Naive thymus-derived CD8-positive, alpha-beta T cell (primary cell): ENCODE measurements around the gene PNKP. TPM values are rescaled to one million over a fixed set of nuclear protein-coding genes. Genes with fewer than 3 reads are reported as not detected.
A peak's percentile ranks its signal among the peaks of the same experiment; 100 is the strongest.
"Not testable (repeated sequence)": the region's sequence is repeated elsewhere in the genome, so short reads cannot be mapped to it uniquely, and the experiment has no call there.

ENCODE experiments used
- ATAC-seq, 2 donors: fragments of 150-1000 bp; cut with Tn5 transposase in 1 of 2; sonication (Bioruptor Pico), chemical (Tn5 transposase) in 1 of 2; 1 replicate in 1 of 2; 2 replicates in 1 of 2; pipeline ENCODE4 v1.10.0; 2021; ENCODE audit warnings: mild to moderate bottlenecking in 2 of 2, moderate library complexity in 2 of 2
- POLR2A ChIA-PET: fragments of 350-600 bp; sonication (Branson Sonifier 250); formaldehyde crosslinking; loops from one replicate; lab custom pipeline; 2021; ENCODE audit warnings: antibody characterized with exemption; lab: Charles Lee
- DNase-seq, 10 donors: peaks; one replicate each; pipeline versions ENCODE4 v3.0.0 to v3.0.0-alpha.2; 2020 to 2022
- H3K27ac Mint-ChIP-seq, 10 donors: one replicate each; pipeline ENCODE4 v1.8.0; 2020 to 2022; ENCODE audit warnings: mild to moderate bottlenecking in 10 of 10, mixed read lengths in 10 of 10, moderate library complexity in 4 of 10, inconsistent platforms in 1 of 10
- H3K27me3 Mint-ChIP-seq, 5 donors: one replicate each; pipeline ENCODE4 v1.8.0; 2021 to 2022; ENCODE audit warnings: mixed read lengths in 5 of 5
- H3K36me3 Mint-ChIP-seq, 3 donors: one replicate each; pipeline ENCODE4 v1.8.0; 2020 to 2022; ENCODE audit warnings: mixed read lengths in 3 of 3, mild to moderate bottlenecking in 2 of 3, inconsistent platforms in 1 of 3
- H3K4me1 Mint-ChIP-seq, 4 donors: one replicate each; pipeline ENCODE4 v1.8.0; 2021 to 2022; ENCODE audit warnings: mixed read lengths in 4 of 4
- H3K4me3 Mint-ChIP-seq, 10 donors: one replicate each; pipeline ENCODE4 v1.8.0; 2020 to 2022; ENCODE audit warnings: mild to moderate bottlenecking in 10 of 10, mixed read lengths in 10 of 10, moderate library complexity in 6 of 10, inconsistent platforms in 1 of 10
- H3K9me3 Mint-ChIP-seq, 9 donors: one replicate each; pipeline ENCODE4 v1.8.0; 2020 to 2022; ENCODE audit warnings: mixed read lengths in 9 of 9, mild to moderate bottlenecking in 3 of 9, inconsistent platforms in 1 of 9, moderate library complexity in 1 of 9
- polyA plus RNA-seq, 3 donors: library from polyadenylated mRNA; unstranded; fragments of 300-500 nt; fragmentation: Illumina TruSeq; gene quantifications; one replicate each; pipeline ENCODE4 v1.2.3, GENCODE V29; 2021
- total RNA-seq, 8 experiments: library from RNA in 2 of 8; stranded (reverse) in 2 of 8; gene quantifications; one replicate each; pipeline ENCODE4 v1.2.3 and lab custom pipeline; 2021 to 2026

Gene PNKP
- total and polyA plus RNA-seq, 5 experiments from 2014 or later = 21.1 to 176 (median 24.3) TPM

DNA sequence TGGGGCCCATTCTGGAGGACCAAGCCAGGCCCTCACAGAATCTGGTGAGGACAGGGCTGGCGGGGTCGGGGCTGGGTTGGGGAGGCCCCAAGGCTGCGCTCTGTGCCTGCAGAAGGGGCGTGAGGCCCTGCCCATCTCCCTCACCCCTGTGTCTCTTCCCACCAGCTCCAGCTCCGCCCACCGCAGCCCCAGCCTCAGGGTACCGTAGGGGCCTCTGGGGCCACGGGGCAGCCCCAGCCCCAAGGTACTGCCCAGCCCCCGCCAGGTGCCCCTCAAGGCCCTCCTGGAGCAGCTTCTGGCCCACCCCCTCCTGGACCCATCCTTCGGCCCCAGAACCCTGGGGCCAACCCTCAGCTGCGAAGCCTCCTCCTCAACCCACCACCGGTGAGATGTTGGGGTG lies 31.8 kb downstream of the PNKP start:
- Mint-ChIP-seq H3K36me3 (peaks cover 0 to 60% (median 10%) of the 10 kb centered on the region in 3 donors), H3K27me3 (no peaks in the 10 kb centered on the region), H3K4me1 (peaks cover 0 to 7% (median 1%) of the 10 kb centered on the region in 4 donors), H3K4me3 (no peak overlapping the region), H3K27ac (no peak overlapping the region), H3K9me3 (no peaks in the 10 kb centered on the region)
- no peak for DNase-seq
- peak in 1 of 2 donors; percentile 11 for ATAC-seq
- POLR2A ChIA-PET = interaction anchor here (0.6 to 0.8 kb wide), 2 partner anchors 16 to 22 kb away, joined by 3 read pairs; partner anchors contain the start of gene FUZ

DNA sequence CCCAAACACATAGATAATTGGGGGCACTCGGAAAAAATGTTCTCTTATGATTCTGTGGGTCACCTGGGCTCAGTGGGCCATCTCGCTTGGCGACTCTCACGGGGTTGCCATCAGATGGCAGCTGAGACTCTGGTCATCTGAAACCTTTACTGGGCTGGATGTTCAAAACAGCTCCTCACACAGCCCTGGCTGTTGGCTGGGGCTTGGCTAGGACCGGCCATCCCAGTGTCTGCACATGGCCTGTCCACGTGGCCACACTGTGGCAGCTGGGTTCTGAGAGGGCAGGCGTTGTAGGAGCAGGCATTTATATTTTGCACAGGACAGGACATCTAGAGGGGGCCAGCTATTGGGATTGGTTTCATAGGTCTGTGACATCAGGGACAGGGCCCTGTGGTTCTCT lies 33.8 kb downstream of the PNKP start:
- POLR2A ChIA-PET = no interaction called here
- no peaks in the 10 kb centered on the region for H3K27me3 Mint-ChIP-seq
- no peak overlapping the region for H3K4me3 Mint-ChIP-seq
- H3K9me3 Mint-ChIP-seq = no peaks in the 10 kb centered on the region
- DNase-seq (no peak), ATAC-seq (no peak)
- H3K4me1 Mint-ChIP-seq = peaks cover 0 to 7% (median 1%) of the 10 kb centered on the region in 4 donors
- H3K36me3 Mint-ChIP-seq = peaks cover 0 to 49% (median 6%) of the 10 kb centered on the region in 3 donors
- H3K27ac Mint-ChIP-seq = peak overlapping the region in 2 of 10 donors; percentile 43 to 62

DNA sequence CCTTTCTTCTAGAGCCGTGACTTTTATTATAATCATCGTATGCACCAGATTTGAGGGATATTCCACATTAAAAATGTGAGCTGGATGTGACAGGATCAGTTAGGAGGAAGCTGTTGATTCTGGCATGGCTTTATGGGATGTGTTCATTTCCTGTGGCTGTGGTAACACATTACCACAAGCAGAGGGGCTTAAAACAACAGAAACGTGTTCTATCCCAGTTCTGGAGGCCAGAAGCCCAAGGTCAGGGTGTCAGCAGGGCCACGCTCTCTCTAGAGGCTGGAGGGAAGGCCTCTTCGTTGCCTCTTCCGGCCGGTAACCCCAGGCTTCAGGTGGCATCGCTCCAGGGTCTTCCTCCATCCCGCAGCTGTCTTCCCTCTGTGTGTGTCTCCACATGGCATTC lies 34.8 kb downstream of the PNKP start:
- no peak for ATAC-seq
- no peaks in the 10 kb centered on the region for H3K9me3 Mint-ChIP-seq
- H3K4me1 Mint-ChIP-seq = peaks cover 0 to 7% (median 1%) of the 10 kb centered on the region in 4 donors
- POLR2A ChIA-PET = interaction anchor here (0.5 kb wide), 1 partner anchor 244 kb away, joined by 4 read pairs; no protein-coding TSS in a partner anchor
- H3K4me3 Mint-ChIP-seq = no peak overlapping the region
- peak overlapping the region in 2 of 10 donors; percentile 28 to 83 for H3K27ac Mint-ChIP-seq
- H3K36me3 Mint-ChIP-seq = peaks cover 0 to 45% (median 0%) of the 10 kb centered on the region in 3 donors
- no peak for DNase-seq
- no peaks in the 10 kb centered on the region for H3K27me3 Mint-ChIP-seq

DNA sequence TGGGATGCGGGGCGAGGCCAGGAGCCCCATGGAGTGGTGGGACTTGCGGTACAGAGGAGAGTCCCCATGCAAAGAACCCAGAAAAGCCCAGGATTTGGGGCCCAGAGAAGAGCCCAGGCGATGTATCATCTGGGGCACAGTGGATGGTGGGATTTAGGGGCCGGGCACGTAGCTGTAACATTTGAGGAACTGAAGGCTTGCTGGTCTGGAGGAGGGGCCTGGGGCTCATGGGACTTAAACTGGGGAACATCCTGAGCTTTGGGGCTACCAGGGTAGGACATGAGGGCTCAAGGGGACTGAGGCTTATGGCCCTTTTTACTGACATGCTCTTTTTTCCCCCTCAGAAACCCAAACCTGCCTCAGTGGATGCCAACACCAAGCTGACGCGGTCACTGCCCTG lies 35.8 kb downstream of the PNKP start:
- Mint-ChIP-seq H3K9me3 (no peaks in the 10 kb centered on the region), H3K27ac (peak overlapping the region in 1 of 10 donors; percentile 37)
- POLR2A ChIA-PET = no interaction called here

DNA sequence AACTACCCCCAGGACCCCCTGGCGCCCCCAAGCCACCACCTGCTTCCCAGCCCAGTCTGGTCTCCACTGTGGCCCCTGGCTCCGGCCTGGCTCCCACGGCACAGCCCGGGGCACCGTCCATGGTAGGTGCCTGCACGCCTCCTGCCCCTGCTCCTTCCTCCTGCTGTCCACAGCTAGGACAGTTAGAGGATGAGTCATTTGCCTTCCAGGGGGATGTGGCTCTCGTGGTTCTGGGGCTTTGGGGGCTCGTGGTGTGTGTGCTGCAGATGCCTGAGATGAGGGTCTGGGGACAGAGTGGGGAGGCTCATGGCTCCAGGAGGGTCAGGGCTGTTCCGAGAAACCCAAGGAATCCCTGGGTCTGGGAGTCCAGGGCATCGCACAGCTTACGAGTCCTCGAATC lies 36.6 kb downstream of the PNKP start:
- ATAC-seq = no peak
- H3K36me3 Mint-ChIP-seq = peaks cover 0 to 48% (median 0%) of the 10 kb centered on the region in 3 donors
- no peaks in the 10 kb centered on the region for H3K27me3 Mint-ChIP-seq
- no peak overlapping the region for H3K27ac Mint-ChIP-seq
- no peaks in the 10 kb centered on the region for H3K9me3 Mint-ChIP-seq
- H3K4me1 Mint-ChIP-seq = peaks cover 2 to 14% (median 6%) of the 10 kb centered on the region in 4 donors
- POLR2A ChIA-PET = no interaction called here
- no peak overlapping the region for H3K4me3 Mint-ChIP-seq
- no peak for DNase-seq

More for the DNA sequence above, 35.8 kb downstream of the PNKP start:
- no peak for ATAC-seq
- Mint-ChIP-seq H3K4me3 (no peak overlapping the region), H3K4me1 (peaks cover 2 to 9% (median 2%) of the 10 kb centered on the region in 4 donors), H3K36me3 (peaks cover 0 to 47% (median 0%) of the 10 kb centered on the region in 3 donors), H3K27me3 (no peaks in the 10 kb centered on the region)
- no peak for DNase-seq

DNA sequence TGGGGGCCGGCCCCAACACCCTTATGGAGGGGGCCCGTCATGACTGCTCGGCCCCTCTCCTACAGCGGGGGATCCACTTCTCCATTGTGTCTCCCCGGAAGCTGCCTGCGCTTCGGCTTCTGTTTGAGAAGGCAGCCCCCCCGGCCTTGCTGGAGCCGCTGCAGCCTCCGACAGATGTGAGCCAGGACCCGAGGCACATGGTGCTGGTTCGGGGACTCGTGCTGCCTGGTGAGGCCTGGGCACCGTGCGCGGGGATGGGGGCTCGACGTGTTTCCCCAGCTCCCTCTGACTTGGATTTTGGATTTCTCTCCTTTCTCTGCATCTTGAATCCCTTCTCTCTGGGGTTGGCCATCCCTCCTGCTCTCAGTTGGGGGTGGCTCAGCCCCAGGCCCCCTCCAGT lies 37.7 kb downstream of the PNKP start:
- POLR2A ChIA-PET = no interaction called here
- Mint-ChIP-seq H3K9me3 (no peaks in the 10 kb centered on the region), H3K27me3 (no peaks in the 10 kb centered on the region), H3K36me3 (peaks cover 0 to 40% (median 0%) of the 10 kb centered on the region in 3 donors), H3K4me1 (peaks cover 2 to 14% (median 6%) of the 10 kb centered on the region in 4 donors), H3K4me3 (no peak overlapping the region), H3K27ac (no peak overlapping the region)
- DNase-seq (no peak), ATAC-seq (no peak)

DNA sequence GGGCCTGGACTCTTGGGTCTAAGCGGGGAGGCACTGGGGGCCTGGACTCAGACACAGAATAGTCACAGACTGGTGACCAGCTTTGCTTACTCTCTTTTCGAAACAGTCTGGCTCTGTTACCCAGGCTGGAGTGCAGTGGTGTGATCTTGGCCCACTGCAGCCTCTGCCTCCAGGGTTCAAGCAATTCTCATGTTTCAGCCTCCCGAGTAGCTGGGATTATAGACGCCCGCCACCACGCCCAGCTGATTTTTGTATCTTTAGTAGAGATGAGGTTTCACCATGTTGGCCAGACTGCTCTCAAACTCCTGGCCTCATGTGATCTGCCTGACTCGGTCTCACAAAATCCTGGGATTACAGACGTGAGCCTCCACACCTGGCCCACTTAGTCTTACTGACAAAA lies 38.2 kb downstream of the PNKP start:
- Mint-ChIP-seq H3K4me3 (no peak overlapping the region), H3K27ac (peak overlapping the region in 1 of 10 donors; percentile 46), H3K36me3 (peaks cover 0 to 42% (median 0%) of the 10 kb centered on the region in 3 donors), H3K9me3 (no peaks in the 10 kb centered on the region), H3K27me3 (no peaks in the 10 kb centered on the region), H3K4me1 (peaks cover 2 to 14% (median 5%) of the 10 kb centered on the region in 4 donors)
- DNase-seq (no peak), ATAC-seq (no peak)
- POLR2A ChIA-PET = no interaction called here

DNA sequence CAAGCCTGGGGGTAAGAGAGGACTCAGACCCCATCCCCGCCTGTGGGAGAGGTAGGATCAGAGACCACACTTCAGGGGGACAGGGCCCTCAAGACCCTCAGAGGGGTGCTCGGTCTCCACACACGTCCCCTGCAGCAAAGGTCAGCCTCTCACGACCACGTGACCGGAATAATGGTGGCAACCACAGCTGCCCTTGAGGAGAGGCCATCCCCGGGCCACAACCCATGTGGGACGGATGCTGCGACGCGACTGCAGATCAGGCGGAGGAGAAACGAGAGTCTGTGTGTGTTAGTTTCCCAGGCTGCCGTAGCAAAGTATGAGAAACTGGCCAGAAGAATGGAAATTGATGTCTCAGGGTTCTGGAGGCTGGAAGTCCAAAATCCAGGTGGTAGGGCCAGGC lies 40.3 kb downstream of the PNKP start:
- POLR2A ChIA-PET = no interaction called here
- ATAC-seq = no peak
- H3K9me3 Mint-ChIP-seq = no peaks in the 10 kb centered on the region
- peak overlapping the region in 1 of 10 donors; percentile 19 for H3K27ac Mint-ChIP-seq
- peaks cover 0 to 31% (median 4%) of the 10 kb centered on the region in 3 donors for H3K36me3 Mint-ChIP-seq
- H3K27me3 Mint-ChIP-seq = no peaks in the 10 kb centered on the region
- no peak overlapping the region for H3K4me3 Mint-ChIP-seq
- peaks cover 0 to 13% (median 5%) of the 10 kb centered on the region in 4 donors for H3K4me1 Mint-ChIP-seq
- no peak for DNase-seq

DNA sequence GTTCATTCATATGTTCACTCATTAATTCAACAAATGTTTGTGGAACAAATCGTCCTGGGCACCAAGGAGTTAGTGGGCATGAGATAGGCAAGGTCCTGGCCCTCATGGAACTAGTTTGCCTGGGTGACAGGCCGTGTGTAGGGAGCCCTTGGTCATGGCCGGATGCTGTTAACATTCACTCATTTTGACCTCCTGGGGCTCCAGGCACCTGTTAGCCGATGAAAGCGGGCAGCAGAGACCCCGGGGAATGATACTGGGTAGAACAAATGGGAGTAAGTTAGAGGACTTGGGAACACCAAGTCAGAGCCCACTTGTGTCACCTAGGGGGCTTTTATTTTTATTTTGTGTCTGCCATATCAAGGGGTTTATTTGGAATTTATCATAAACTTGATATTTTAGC lies 42.7 kb downstream of the PNKP start:
- POLR2A ChIA-PET = interaction anchor here (1.0 kb wide), 1 partner anchor 26 kb away, joined by 3 read pairs; no protein-coding TSS in a partner anchor
- H3K4me3 Mint-ChIP-seq = no peak overlapping the region
- H3K36me3 Mint-ChIP-seq = peaks cover 0 to 27% (median 4%) of the 10 kb centered on the region in 3 donors
- peaks cover 3 to 21% (median 9%) of the 10 kb centered on the region in 4 donors for H3K4me1 Mint-ChIP-seq
- H3K27ac Mint-ChIP-seq = no peak overlapping the region
- no peaks in the 10 kb centered on the region for H3K27me3 Mint-ChIP-seq
- no peaks in the 10 kb centered on the region for H3K9me3 Mint-ChIP-seq
- ATAC-seq (no peak), DNase-seq (no peak)

DNA sequence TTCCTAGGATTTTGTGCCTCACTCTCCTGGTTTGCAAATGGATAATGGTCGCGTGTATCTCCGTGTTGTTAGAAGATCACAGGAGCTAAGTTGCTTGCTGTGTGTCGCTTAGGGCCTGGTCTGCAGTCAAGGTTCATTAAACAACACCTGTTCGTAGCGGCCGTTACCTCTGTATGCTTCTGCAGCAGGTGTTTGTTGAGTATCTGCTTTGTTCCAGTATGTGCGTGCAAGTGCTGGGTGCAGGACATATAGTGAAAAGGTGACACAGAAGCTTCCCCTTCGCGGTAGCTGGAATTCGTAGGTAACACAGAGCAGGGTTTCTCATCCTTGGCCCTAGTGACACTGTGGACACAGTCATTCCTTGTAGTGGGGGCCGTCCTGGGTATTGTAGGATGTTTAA lies 43.9 kb downstream of the PNKP start:
- POLR2A ChIA-PET = no interaction called here
- Mint-ChIP-seq H3K9me3 (no peaks in the 10 kb centered on the region), H3K4me3 (no peak overlapping the region), H3K4me1 (peaks cover 9 to 32% (median 18%) of the 10 kb centered on the region in 4 donors), H3K27ac (no peak overlapping the region), H3K36me3 (peaks cover 0 to 26% (median 4%) of the 10 kb centered on the region in 3 donors), H3K27me3 (no peaks in the 10 kb centered on the region)
- ATAC-seq = no peak
- no peak for DNase-seq

DNA sequence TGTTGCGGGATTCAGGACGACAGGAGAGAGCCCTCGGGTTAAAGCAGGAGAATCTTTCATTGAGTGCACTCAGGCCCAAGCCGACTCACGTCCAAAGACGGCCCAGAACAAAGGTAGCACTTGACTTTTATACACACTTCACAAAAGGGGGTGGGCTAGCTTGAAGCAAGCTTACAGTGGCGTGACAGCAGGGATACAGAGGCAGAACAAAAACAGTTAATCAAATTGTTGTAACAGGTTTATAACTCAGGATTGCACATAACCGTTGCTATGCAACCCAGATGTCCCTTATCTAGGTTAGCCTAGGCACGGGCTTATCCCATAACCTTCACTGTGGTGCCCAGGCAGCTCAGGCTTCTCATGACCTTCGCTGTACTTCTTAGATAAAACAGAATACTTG lies 47.3 kb downstream of the PNKP start:
- DNase-seq (no peak), ATAC-seq (no peak)
- Mint-ChIP-seq H3K27me3 (peaks cover 0 to 2% (median 0%) of the 10 kb centered on the region in 5 donors), H3K4me1 (peaks cover 9 to 33% (median 28%) of the 10 kb centered on the region in 4 donors), H3K9me3 (no peaks in the 10 kb centered on the region), H3K4me3 (peak overlapping the region in 7 of 10 donors; percentile 22 to 100 (median 41)), H3K27ac (peak overlapping the region in 2 of 10 donors; percentile 40 to 52), H3K36me3 (peaks cover 0 to 16% (median 4%) of the 10 kb centered on the region in 3 donors)
- POLR2A ChIA-PET = interaction anchor here (1.6 to 2.6 kb wide), 2 partner anchors 28 to 57 kb away, joined by 3 to 25 read pairs; partner anchors contain the start of genes AKT1S1 and TBC1D17

DNA sequence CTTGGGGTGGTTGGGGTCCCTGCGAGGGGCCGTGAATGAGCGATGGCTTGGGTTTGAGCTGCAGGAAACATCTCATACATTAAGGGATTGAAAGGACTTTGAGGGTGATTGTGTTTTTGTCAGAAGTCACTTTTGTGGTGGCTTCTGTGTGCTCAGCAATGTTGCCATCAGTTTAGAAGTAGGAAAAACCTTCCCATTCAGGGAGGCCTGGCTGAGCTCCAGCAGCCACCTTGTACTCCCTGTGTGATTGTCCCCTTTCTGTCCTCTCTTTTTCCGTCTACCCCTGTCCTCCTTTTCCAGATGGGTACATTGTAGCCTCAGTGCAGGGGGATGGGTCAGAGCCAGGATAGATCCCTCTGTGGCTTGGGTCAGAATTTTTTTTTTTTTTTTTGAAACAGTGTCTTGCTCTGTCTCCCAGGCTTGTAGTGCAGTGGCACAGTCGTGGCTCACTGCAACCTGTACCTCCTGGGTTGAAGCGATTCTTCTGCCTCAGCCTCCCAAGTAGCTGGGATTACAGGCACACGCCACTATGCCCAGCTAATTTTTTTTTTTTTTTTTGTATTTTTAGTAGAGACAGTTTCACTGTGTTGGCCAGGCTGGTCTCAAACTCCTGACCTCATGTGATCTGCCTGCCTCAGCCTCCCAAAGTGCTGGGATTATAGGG lies 47.8 kb downstream of the PNKP start:
- DNase-seq, H3K9me3 Mint-ChIP-seq, H3K27me3 Mint-ChIP-seq, ATAC-seq: not testable (repeated sequence)
- Mint-ChIP-seq H3K27ac (peak overlapping the region; percentile 88 to 100 (median 100)), H3K36me3 (peaks cover 0 to 15% (median 4%) of the 10 kb centered on the region in 3 donors), H3K4me3 (peak overlapping the region; percentile 94 to 100 (median 99)), H3K4me1 (peaks cover 9 to 35% (median 28%) of the 10 kb centered on the region in 4 donors)
- POLR2A ChIA-PET = interaction anchor here (0.6 to 2.6 kb wide), 8 partner anchors 16 to 1312 kb away, joined by 3 to 25 read pairs (median 11); partner anchors contain the start of genes AKT1S1, PTOV1 and TBC1D17
